CD4-positive, alpha-beta T cell treated with Interleukin-6 at 100 ng/mL for 8 hours (primary cell): Measurements from ENCODE around the gene TCEANC.
A peak's percentile ranks its signal among the peaks of the same experiment; 100 is the strongest.
"Not testable (repeated sequence)": the region's sequence is repeated elsewhere in the genome, so short reads cannot be mapped to it uniquely, and the experiment has no call there.

Source experiments
- DNase-seq: peaks from one replicate; pipeline ENCODE4 v3.0.0-alpha.2; 2020; ENCODE audit warnings: mixed read lengths, low spot score

The TCEANC gene

DNA sequence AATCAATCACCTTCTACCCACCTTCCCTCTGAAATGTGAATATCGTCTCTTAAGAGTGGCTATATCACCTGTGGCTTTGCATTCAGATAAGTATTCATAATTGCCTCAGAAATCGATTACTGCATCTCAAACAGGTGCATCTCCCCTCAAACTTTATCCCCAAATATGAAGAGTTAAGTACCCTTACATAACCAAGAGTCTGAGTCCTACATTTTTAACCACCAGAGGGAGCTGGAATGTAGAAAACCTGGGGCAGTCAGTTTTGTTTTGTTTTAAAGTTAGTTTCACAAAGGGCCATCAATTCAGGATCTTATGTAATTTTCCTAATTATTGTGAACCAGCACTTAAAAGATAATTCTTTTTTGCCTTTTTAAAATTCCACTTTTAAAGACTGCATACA lies 5.7 kb downstream of the TCEANC start:
- peak; percentile 61 for DNase-seq

DNA sequence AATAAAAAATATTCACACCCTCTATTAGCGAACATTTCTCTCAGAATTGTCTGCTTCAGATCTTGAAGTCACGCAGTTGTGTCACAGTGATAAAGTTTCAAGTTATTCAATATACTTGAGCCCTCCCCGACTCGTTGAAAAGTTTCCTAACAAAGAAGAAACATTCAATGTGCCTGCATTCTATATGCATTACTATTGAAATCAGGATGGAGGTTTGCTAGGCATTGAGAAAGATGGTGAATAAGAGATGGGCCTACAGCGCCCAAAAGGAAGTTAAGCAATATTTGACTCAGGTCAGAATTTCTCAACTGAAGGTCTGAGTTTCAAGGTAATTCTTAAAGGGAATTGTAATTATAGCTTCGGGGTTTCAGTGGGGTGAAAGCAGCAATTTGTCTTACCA lies 6.1 kb downstream of the TCEANC start:
- no peak for DNase-seq

DNA sequence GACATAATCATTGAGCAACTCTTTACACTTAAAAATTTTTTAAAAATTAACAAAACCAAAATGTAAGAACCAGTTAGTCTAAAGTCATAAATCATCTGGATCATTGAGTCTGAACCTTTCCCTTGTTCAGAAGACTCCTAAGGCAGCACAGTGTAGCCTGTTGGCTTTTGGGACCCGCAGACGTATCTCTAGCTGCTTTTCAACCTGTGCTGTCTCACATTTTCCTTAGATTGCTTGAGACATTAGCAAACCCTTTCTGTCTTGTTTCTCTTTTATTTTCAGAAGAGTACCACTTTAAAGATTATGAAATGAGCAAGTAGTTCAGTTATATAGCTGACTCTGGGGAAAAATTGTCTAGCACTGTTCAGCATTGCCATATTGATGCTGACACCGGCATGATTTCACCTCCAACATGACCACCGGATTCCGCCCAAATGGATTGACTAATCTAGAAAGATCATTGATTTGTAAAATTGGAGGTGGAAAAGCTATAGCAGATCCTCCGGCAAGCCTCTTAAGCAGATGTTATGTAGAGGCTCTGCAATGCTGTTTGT lies 8.9 kb downstream of the TCEANC start:
- no peak for DNase-seq

DNA sequence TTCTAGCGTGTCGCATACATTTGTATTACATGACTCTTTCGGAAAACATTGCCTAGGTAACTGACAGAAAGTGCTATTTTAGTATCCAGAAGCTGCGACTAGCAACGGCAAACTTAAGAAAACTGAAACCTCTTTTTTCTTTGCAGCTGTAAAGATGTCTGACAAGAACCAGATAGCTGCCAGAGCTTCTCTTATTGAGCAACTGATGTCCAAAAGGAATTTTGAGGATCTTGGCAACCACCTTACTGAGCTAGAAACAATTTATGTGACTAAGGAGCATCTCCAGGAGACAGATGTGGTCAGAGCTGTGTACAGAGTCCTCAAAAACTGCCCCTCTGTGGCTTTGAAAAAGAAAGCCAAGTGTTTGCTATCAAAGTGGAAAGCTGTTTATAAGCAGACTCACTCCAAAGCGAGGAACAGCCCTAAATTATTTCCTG lies 9.4 kb downstream of the TCEANC start:
- DNase-seq: no peak

DNA sequence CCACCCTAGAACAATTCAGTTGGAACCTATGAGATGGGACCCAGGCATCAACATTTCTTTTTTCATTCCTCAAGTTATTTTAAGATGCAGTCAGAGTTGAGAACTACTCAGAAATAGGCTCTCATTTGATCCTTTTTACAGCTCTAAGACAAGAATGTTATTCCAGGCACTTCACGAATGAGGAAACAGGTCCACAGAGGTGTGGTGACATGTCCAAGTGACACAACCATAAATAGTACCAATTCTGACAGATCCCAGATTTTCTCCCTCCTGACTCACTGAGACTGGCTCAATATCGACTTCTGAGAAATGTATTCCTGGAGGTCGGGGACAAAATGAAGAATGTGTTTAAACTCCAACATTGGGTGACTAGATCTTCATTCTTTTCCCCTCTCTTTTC lies 11.1 kb downstream of the TCEANC start:
- no peak for DNase-seq

DNA sequence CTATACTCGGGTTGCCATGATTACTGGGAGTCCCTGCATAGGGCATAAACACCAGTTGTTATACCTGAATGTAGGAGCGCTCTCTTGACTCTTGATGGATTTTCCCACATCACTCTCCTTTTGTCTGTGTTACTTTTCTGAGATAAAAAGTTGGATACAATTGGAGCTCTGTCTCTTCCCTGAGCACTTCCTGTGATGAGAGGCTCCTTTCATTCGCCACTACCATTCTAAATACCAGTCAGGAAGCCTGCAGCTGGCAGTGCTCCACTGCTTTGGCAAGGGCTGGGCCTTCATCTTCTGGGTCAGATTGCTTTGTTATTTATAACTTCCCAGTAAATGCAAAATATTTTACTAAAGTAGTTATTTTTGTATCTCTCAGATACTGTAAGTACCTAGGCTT lies 13.9 kb downstream of the TCEANC start:
- DNase-seq: no peak

DNA sequence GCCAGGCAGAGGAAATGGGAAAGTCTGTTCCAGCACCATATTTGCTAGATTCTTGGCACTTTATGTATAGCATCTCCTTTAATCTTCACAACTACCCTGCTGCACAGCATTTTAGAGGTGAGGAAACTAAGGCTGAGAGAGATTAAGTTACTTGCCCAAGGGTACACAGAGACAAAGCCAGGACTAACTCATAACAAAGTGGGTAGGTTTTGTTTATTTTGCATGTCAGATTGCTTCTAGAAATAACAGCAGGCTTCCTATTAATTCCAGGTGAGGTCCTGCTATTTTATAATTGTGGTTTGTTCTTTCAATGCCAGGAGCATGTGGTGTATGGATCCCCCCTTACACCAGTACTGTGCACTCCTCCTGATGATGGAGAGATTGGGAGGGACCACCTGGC lies 15.0 kb downstream of the TCEANC start:
- DNase-seq: no peak

DNA sequence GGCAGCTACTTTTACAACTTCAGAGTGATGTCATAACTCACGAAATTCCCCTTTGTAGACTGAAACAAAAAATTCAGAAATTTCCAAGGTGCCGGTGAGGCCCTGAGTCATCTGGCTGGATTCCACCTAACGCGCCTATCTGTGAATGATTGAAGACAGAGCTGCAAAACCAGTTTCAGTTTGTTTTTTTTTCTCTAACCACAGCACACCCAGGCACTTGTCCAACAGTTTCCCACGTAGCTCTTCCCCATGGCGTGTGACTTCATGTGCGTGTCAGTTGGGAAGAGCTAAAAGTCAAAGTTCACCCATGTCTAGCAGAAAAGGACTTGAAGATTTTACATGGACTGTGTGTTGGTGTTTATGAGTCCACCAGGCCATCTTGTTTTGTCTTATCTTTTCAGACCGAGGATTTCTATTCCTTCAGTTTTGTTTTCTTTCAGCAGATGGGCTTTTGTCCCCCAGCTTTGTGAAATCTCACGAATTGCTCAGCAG lies 16.4 kb downstream of the TCEANC start:
- DNase-seq: peak; percentile 21

DNA sequence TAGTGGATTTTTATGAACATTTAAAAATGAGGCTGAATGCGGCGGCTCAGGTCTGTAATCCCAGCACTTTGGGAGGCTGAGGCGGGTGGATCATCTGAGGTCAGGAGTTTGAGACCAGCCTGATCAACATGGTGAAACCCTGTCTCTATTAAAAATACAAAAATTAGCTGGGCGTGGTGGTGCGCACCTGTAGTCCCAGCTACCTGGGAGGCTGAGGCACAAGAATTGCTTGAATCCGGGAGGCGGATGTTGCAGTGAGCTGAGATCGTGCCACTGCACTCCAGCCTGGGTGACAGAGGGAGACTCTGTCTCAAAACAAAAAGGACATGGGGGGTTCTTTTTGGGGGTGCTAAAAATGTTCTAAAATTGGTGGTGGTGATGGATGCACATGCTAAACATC lies 16.8 kb downstream of the TCEANC start:
- not testable (repeated sequence) for DNase-seq

DNA sequence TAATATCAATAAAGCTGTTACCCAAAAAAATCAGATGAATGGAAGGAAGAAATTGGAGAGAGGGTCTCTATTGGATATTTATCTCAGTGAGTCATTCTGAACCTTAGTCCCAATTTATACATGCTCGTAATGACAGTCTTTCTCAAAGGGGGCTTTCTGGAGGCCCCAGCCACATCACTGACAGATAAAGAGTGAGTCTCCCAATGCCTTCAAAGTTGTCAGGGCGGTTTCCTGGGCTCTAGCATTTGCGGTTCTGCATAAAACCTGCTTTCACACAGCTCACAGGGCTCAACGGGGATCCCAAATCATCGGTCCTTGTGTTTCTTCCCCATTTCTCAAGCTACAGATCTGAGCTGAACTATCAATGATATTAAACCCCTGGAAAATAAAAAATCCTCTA lies 17.3 kb downstream of the TCEANC start:
- DNase-seq: no peak

DNA sequence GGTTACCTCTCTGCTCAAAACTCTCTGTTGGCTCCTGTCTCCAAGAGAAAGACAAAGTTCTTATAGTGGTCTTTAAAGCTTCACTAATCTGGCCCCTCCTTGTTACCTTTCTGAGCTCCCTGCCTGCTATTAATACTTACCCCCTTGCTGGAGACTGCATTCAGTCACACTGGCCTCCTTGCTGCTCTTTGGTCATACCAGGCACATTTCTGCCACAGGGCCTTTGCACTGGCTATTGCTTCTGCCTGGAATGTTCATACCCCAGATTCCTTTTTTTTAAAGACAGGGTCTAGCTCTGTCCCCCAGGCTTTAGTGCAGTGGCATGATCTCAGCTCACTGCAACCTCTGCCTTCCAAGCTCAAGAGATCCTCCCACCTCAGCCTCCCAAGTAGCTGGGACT lies 20.1 kb downstream of the TCEANC start:
- no peak for DNase-seq

DNA sequence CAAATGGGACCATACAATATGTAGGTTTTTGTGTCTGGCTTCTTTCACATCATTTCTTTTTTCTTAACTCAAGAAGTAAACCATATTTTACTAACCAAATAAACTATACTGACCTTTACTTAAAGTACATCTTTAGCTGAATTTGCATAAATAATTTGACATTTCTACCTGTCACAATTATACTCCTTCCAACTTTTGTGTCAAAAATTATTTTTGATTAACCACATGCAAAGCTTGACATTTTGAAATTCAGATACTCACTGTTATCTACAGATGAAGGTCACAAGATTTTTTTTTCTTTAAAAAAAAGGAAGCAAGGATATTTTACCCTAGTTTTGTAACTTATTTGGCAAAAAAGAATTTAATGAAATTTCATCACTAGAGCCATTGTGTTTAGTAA lies 23.9 kb downstream of the TCEANC start:
- DNase-seq: no peak

DNA sequence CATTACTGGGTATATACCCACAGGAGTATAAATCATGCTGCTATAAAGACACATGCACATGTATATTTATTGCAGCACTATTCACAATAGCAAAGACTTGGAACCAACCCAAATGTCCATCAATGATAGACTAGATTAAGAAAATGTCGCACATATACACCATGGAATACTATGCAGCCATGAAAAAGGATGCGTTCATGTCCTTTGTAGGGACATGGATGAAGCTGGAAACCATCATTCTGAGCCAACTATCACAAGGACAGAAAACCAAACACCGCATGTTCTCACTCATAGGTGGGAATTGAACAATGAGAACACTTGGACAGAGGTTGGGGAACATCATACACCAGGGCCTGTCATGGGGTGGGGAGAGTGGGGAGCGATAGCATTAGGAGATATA lies 26.8 kb downstream of the TCEANC start:
- DNase-seq: not testable (repeated sequence)

DNA sequence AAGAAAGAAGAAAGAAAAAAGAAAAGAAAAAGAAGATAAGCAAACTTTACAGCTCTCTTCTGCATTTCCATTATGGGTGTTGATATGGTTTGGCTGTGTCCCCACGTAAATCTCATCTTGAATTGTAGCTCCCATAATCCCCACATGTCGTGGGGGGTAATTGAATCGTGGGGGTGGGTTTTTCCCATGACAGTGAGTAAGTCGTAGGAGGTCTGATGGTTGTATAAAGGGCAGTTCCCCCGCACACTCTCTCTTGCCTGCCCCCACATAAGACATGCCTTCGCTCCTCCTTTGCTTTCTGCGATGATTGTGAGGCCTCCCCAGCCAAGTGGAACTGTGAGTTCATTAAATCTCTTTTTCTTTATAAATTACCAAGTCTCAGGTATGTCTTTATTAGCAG lies 28.7 kb downstream of the TCEANC start:
- no peak for DNase-seq

DNA sequence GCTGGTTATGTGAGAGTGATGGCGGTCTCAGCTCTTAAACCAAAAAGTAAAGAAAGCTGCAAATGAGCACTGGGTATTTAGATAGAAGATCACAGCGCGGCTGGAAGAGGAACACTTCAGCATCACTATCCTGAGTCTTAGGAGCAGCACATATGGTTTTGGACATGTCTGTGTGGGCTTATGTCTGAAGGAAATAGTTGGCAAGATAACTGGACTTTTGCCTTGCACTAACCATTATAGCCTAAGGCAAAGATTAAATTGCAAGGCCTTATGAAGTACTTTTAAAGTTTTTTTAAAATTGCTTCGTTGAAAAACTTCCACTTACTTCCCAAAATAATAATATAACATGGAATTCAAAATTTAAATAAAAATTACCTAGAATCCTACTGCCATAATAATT lies 31.4 kb downstream of the TCEANC start:
- DNase-seq: no peak

DNA sequence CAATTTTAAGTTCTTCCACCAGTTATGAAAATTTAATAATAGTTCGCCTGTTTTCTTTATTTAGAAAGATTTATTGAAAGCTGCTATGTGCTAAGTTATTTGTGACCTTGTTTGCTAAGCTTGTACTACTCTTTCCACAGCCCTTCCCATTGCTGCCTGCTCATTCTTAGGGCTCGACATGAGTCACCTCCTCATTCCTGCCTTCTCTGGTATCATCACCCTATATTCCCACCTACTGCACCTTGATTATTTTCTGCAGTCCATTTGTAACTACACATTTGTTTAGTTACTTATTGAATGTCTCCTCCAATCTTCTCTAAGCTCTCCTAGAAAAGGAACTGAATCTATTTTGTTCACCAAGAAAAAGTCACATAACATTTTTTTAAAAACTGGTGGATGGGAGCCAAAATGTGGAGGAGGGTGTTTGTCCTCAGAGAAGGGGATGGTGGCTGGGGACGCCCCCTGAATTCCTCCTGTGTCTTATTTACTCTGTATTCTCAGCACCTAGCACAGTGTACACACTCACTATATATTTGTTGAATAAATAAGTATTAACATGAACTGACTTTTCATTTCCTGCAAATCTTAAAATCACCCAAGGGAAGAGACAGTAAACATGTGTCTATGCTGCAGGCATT lies 32.3 kb downstream of the TCEANC start:
- DNase-seq: no peak

DNA sequence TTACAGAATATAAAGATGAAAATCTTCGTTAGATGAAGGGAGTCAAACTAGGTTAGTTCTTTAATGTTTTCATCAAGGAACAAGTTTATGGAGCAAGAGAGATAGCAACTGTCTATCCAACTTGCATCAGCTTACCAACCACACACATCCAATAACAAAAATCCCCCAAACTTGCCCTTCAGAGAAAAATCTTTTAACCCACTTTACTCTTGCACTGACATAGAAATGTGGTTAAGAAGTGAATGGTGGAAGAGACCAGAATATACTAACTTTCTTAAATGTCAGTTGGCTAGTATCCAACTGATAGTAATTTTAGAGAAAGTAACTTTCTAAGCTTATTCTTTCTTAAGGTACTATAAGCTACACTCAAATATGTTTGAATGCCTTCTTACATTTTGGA lies 34.3 kb downstream of the TCEANC start:
- DNase-seq: no peak

DNA sequence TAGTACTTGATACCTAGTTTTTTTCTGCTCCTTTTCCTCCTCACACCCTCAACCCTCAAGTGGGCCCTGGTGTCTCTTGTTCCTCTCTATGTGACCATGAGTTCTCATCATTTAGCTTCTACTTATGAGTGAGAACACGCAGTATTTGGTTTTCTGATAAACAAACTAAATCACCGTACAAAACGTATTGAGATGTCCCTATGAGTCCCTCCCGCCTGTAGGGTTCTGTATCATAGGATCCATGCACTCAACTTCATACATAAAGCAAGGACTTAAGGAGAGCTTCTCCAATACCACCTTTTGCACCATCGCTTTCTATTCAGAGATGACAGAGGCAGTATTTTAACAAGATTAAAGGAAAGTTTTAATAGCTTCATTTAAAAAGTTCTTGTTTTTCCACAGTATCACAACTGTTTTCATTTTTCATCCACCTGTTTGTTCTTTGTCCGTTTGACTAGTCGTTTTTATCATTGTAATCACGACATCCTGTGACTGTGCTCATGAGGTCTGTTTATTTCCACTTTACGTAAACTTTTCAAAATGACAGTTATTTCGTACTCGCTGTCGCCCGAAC lies 35.5 kb downstream of the TCEANC start:
- DNase-seq: no peak

DNA sequence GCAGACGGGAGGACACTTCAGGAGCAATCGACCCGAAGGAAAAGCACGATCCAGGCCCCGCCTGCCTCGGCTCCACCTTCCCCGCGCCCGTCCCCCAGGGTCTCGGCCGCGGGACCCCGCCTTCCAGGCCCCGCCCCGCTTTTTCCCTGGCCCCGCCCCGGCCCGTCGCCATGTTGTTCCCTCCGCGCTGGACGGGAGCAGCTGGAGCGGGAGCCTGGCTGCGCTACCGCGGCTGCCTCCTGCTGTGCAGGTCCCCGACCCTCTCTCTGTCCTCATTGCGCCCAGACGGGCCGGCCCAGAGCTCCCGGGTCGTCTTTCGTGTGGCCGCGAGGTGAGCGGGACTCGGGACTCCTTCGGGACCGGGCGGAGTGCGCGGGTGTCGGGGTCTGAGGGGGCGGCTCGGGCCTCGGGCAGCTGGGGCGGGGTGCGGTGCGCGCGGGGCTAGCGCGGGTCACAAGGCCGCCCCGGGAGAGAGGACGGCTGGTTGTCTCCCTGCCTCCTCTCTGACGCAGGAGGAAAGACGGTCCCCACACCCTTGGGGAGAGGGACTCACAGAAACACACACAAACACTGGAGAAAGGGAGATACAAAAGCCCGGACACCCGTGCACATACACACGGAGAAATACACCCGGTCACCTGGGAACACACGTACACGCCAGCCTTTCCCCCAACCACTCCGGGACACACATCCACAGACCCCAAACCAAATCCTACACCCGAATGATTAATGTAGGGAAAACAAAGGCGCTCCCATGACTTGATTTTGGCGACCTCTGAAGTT lies 36.2 kb downstream of the TCEANC start, which contains the start of gene RAB9A:
RAB9A (plus strand) TSS at position 171 of the 783 bp plus-strand sequence. CDS start 19,619 bp downstream, outside the sequence.
- DNase-seq: peak; percentile 74

DNA sequence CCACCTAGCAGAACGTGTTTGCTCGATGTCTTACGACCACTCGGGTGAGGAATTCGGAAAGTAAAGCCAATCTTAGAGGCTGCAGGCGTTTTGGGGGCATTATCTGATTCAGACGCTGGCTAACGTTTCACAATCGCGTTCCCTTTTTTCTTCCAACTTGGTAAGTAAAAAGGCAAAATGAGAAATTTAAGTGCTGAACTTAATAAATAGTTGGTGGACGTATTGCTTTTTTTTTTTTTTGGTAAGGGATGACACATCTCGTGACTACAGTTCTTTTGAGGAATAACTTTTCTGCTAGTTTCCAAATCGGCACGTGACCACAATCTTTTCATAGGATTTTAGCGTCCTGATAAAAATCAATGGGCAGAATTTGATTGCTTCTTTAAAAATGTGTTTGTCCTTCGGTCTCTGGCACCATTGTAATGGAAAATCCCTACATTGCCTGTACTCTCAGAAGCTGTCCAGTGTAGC lies 36.8 kb downstream of the TCEANC start:
- DNase-seq: no peak

DNA sequence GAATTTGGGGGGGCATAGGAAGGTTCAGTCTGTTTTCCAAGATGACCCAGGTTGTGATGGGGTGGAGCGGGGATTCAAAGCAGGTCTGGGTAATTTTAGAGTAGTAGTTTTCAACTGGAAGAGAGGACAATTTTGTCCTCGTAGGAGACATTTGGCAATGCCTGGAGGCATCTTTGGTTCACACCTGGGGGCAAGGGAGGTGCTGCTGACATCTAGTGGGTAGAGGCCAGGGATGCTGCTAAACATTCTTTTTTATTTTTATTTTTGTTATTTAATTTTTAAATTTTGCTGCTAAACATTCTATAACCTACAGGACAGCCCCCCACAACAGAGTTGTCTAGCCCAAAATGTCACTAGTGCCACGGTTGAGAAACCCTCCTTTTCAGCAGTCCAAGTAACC lies 37.9 kb downstream of the TCEANC start:
- no peak for DNase-seq

DNA sequence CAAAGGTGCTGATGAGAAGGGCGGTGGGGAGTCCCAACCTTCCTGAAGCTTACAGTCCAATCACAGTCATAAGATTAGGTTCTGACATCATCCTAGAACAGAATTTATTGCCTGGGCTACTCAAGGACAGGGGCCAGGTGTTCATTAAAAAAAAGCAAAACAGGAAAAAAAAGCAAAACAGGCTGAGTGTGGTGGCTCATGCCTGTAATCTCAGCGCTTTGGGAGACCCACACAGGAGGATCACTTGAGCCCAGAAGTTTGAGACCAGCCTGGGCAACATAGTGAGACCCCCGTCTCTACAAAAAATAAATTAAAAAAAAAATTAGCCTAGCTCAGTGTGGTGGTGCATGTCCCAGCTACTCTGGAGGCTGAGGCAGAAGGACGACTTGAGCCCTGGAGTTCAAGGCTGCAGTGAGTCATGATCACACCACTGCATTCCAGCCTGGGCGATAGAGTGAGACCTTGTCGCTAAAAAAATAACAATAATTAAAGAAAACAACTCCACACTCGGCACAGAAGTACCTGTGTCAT lies 39.0 kb downstream of the TCEANC start:
- no peak for DNase-seq
